ENCODE data around the gene DMRTB1.

DNA sequence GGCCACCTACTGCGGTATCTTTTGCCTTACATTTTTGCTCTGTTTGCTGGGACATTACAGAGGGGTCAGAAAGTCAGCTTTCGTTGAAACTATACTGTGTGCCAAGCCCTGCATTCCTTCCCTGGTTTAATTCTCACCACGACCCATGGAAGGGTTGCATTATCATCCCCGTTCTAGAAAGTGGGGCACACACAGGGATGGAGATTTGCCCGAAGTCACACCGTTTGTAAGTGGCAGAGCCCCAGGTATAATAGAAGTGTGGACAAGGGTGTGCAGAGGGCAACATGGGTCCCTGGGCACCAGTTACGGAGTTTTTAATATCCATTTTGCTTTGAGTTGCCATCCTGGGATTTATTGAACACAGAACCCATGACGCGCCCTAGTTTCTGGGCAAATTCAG lies 11.8 kb downstream of the DMRTB1 start:
- TF ChIP-seq, protein P1, sequence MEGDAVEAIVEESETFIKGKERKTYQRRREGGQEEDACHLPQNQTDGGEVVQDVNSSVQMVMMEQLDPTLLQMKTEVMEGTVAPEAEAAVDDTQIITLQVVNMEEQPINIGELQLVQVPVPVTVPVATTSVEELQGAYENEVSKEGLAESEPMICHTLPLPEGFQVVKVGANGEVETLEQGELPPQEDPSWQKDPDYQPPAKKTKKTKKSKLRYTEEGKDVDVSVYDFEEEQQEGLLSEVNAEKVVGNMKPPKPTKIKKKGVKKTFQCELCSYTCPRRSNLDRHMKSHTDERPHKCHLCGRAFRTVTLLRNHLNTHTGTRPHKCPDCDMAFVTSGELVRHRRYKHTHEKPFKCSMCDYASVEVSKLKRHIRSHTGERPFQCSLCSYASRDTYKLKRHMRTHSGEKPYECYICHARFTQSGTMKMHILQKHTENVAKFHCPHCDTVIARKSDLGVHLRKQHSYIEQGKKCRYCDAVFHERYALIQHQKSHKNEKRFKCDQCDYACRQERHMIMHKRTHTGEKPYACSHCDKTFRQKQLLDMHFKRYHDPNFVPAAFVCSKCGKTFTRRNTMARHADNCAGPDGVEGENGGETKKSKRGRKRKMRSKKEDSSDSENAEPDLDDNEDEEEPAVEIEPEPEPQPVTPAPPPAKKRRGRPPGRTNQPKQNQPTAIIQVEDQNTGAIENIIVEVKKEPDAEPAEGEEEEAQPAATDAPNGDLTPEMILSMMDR (IDR thresholded peaks at IDR 0.05; ENCODE audit: low read depth, low read length) = no peak
- TF ChIP-seq EZH2phosphoT487 (IDR thresholded peaks at IDR 0.05; ENCODE audit: low read depth) = no peak
